GM12878 (cell line): ENCODE data around the gene ABI1. TPM values are rescaled to one million over a fixed set of nuclear protein-coding genes. Genes with fewer than 3 reads are reported as not detected.

ENCODE experiments used
- ATAC-seq: fragments of 200-7000 bp; cut with Tn5 transposase; 3 replicates; pipeline ENCODE4 v1.9.1; 2020; ENCODE audit warnings: mild to moderate bottlenecking, moderate library complexity
- BruUV-seq: library from RNA; stranded (reverse); fragments of 400-500 nt; replicated peaks from 2 replicates; lab custom pipeline; 2021; lab: Mats Ljungman, UMichigan
- CTCF ChIA-PET: fragments of 300-600 bp; sonication (Branson Sonifier 250); formaldehyde crosslinking; extraction: SDS; loops from one replicate; lab custom pipeline; 2021; ENCODE audit warnings: inconsistent platforms; lab: Yijun Ruan, JAX
- POLR2A ChIA-PET: fragments of 350-600 bp; formaldehyde crosslinking; extraction: SDS; loops from one replicate; lab custom pipeline; 2021; ENCODE audit warnings: inconsistent platforms; lab: Charles Lee
- RAD21 ChIA-PET: fragments of 300-600 bp; sonication (Branson Sonifier 250); formaldehyde crosslinking; loops from one replicate; lab custom pipeline; 2023; ENCODE audit warnings: antibody characterized with exemption; ENCODE audit not compliant: unreplicated experiment; lab: Charles Lee
- SMC1A ChIA-PET: fragments of 300-600 bp; sonication (Branson Sonifier 250); formaldehyde crosslinking; loops from one replicate; lab custom pipeline; 2023; ENCODE audit not compliant: unreplicated experiment, uncharacterized antibody; lab: Charles Lee
- DNase-seq: peaks from one replicate; pipeline ENCODE4 v3.0.0-alpha.2; 2011; ENCODE audit warnings: low read depth, low spot score
- FAIRE-seq: peaks from 3 replicates; lab custom pipeline; 2011; peaks lifted over from hg19 to GRCh38; lab: Jason Lieb, UNC
- H2AFZ ChIP-seq: 2 replicates; pipeline ENCODE4 v1.6.0; 2011; ENCODE audit warnings: low read depth, low read length, control low read depth; ENCODE audit not compliant: control insufficient read depth
- H3K27ac ChIP-seq: 2 replicates; pipeline ENCODE4 v1.5.1; 2011; ENCODE audit warnings: control low read depth; ENCODE audit not compliant: control insufficient read depth, insufficient read depth
- H3K27me3 ChIP-seq, 2 experiments: replicated peaks in 1 of 2; 2 replicates each; pipeline versions ENCODE4 v1.6.0 to v1.6.1; 2011; ENCODE audit warnings: low read length in 1 of 2; ENCODE audit not compliant: control insufficient read depth in 2 of 2, insufficient read depth in 2 of 2
- H3K36me3 ChIP-seq, 2 experiments: 2 replicates each; pipeline ENCODE4 v1.5.1; 2011; ENCODE audit warnings: low read length in 1 of 2; ENCODE audit not compliant: control insufficient read depth in 2 of 2, insufficient read depth in 2 of 2
- H3K4me1 ChIP-seq: 2 replicates; pipeline ENCODE4 v1.6.1; 2011; ENCODE audit warnings: mild to moderate bottlenecking, low read length, moderate library complexity, mixed read lengths; ENCODE audit not compliant: control insufficient read depth, insufficient read depth
- H3K4me2 ChIP-seq: 2 replicates; pipeline ENCODE4 v1.6.0; 2011; ENCODE audit warnings: control low read depth; ENCODE audit not compliant: control insufficient read depth, insufficient read depth
- H3K4me3 ChIP-seq: fragments of 200-600 bp; sonication (generic); 2 replicates; pipeline ENCODE4 v1.5.1; 2016
- H3K79me2 ChIP-seq: 2 replicates; pipeline ENCODE4 v1.6.0; 2011; ENCODE audit warnings: low read length; ENCODE audit not compliant: control insufficient read depth, insufficient read depth
- H3K9ac ChIP-seq: 2 replicates; pipeline ENCODE4 v1.8.0; 2011; ENCODE audit warnings: low read length, control low read depth, mixed read lengths; ENCODE audit not compliant: control insufficient read depth, insufficient read depth
- H3K9me3 ChIP-seq: replicated peaks from 3 replicates; pipeline ENCODE4 v1.5.1; 2011; ENCODE audit warnings: mild to moderate bottlenecking, low read length; ENCODE audit not compliant: control insufficient read depth, insufficient read depth
- H4K20me1 ChIP-seq: 2 replicates; pipeline ENCODE4 v1.6.0; 2011; ENCODE audit not compliant: control insufficient read depth, insufficient read depth
- HDAC6 ChIP-seq: fragments of 200-600 bp; sonication (generic); IDR thresholded peaks from one replicate; pipeline ENCODE4 v1.8.0; 2017; ENCODE audit warnings: antibody characterized with exemption; ENCODE audit not compliant: unreplicated experiment
- LARP7 ChIP-seq: fragments of 450-650 bp; IDR thresholded peaks from 2 replicates; pipeline ENCODE4 v1.6.1; 2017; ENCODE audit warnings: mild to moderate bottlenecking
- NFYA ChIP-seq: IDR thresholded peaks from 2 replicates; pipeline ENCODE4 v1.6.1; 2011; ENCODE audit warnings: low read depth, mild to moderate bottlenecking, low read length, improper control_type of control experiment, borderline replicate concordance
- ZNF207 ChIP-seq: fragments of 450-650 bp; IDR thresholded peaks from 2 replicates; pipeline ENCODE4 v1.6.1; 2014; ENCODE audit warnings: antibody characterized with exemption, mild to moderate bottlenecking, borderline replicate concordance
- ZNF384 ChIP-seq: IDR thresholded peaks from 2 replicates; pipeline ENCODE4 v1.6.1; 2012; ENCODE audit warnings: low read depth, mild to moderate bottlenecking, low read length, improper control_type of control experiment, borderline replicate concordance
- WGBS: methylation state at CpG from one replicate; pipeline ENCODE4 v1.1.6; 2016; ENCODE audit warnings: low lambda C conversion rate; ENCODE audit not compliant: insufficient replicate concordance, insufficient coverage; ENCODE audit errors: missing lambda C conversion rate; 5-methylcytosine and 5-hydroxymethylcytosine counted together
- in situ Hi-C: fragments of 300-500 bp; cut with MboI; formaldehyde crosslinking; loops from 9 replicates; pipeline ENCODE4 v1.14.3; 2018; ENCODE audit warnings: mixed read lengths
- intact Hi-C: fragments of 100-400 bp; cut with micrococcal nuclease; formaldehyde crosslinking; loops from one replicate; pipeline ENCODE4 v1.14.2; 2022; ENCODE audit not compliant: unreplicated experiment
- polyA plus RNA-seq, 11 experiments: library from polyadenylated mRNA; depleted of rRNA in 4 of 11; unstranded in 6 of 11; stranded (reverse) in 5 of 11; fragments of >200 nt; fragmentation: Nextera tagmentation in 4 of 11; fragmentation: Illumina TruSeq in 1 of 11; extraction: Ambion mirVana in 4 of 11; extraction: Trizol in 1 of 11; gene quantifications; 1 replicate in 1 of 11; 2 replicates in 10 of 11; pipeline versions ENCODE4 v1.2.1 to v1.2.3, GENCODE V29; 2011 to 2016; ENCODE audit warnings: inconsistent platforms in 2 of 11, missing spikeins in 2 of 11, low read depth in 1 of 11
- total RNA-seq, 4 experiments: library from RNA; depleted of rRNA in 3 of 4; stranded (reverse); fragments of >200 nt in 3 of 4; fragmentation: Illumina TruSeq in 1 of 4; extraction: Trizol in 1 of 4; gene quantifications; 2 replicates each; pipeline versions ENCODE4 v1.2.1 to v1.2.3, GENCODE V29; 2013 to 2021

The ABI1 gene
- total and polyA plus RNA-seq, 10 of the 15 experiments (the other 5 are each of a cell fraction or from before 2014, with no cell fraction given) = 31.2 to 73.2 (median 50.7) TPM

- CTCF ChIA-PET = interaction anchor here (0.6 kb wide), 1 partner anchor 74 kb away, joined by 3 read pairs; no protein-coding TSS in a partner anchor
- no peak overlapping the region for H3K9ac ChIP-seq
- H3K4me1 ChIP-seq = peaks cover 43% of the 10 kb centered on the region
- POLR2A ChIA-PET = no interaction called here
- in situ Hi-C loops = no loop called here
- peaks cover 6% of the 10 kb centered on the region; the same call in 2 of the 3 replicates for H3K9me3 ChIP-seq
- SMC1A ChIA-PET = interaction anchor here (1.0 to 2.5 kb wide), 8 partner anchors 9 to 76 kb away, joined by 3 to 8 read pairs (median 4); no protein-coding TSS in a partner anchor
- peak overlapping the region; percentile 53 for H3K4me2 ChIP-seq
- no peaks in the 10 kb centered on the region for H4K20me1 ChIP-seq
- H3K79me2 ChIP-seq = peaks cover 95% of the 10 kb centered on the region
- no TSS peak for BruUV-seq
- TF ChIP-seq HDAC6 = no peak
- TF ChIP-seq ZNF207 = no peak
- TF ChIP-seq, all 136 proteins: peak for 0
- H3K36me3 ChIP-seq = no peaks in the 10 kb centered on the region; a peak in 1 of 4 replicates
- H3K4me3 ChIP-seq = no peak overlapping the region
- WGBS = 98% methylated on average over 3 of the region's 3 CpGs
- no peak for DNase-seq
- no peak for FAIRE-seq
- RAD21 ChIA-PET = interaction anchor here (1.2 to 1.4 kb wide), 2 partner anchors 10 to 22 kb away, joined by 3 to 4 read pairs; no protein-coding TSS in a partner anchor
- H3K27ac ChIP-seq = peak overlapping the region; percentile 53
- intact Hi-C loops = no loop called here
- no peak overlapping the region for H2AFZ ChIP-seq
- no peaks in the 10 kb centered on the region for H3K27me3 ChIP-seq
- no peak for ATAC-seq
Observed at GRCh38 chr10:26802527-26802926, 58.2 kb downstream of the ABI1 start.

GRCh38 chr10:26801831-26802230, 58.9 kb downstream of the ABI1 start:
- H3K36me3 ChIP-seq = no peaks in the 10 kb centered on the region; a peak in 2 of 4 replicates
- no TSS peak for BruUV-seq
- H3K4me2 ChIP-seq = peak overlapping the region; percentile 53
- 33% methylated on average over 3 of the region's 3 CpGs for WGBS
- no peak for DNase-seq
- H3K9me3 ChIP-seq = peaks cover 13% of the 10 kb centered on the region; the same call in 2 of the 3 replicates
- H3K79me2 ChIP-seq = peaks cover 95% of the 10 kb centered on the region
- no peaks in the 10 kb centered on the region for H3K27me3 ChIP-seq
- ChIA-PET RAD21 (interaction anchor here (0.7 to 1.4 kb wide), 3 partner anchors 9 to 21 kb away, joined by 3 to 4 read pairs (median 3); no protein-coding TSS in a partner anchor), POLR2A (interaction anchor here (1.3 kb wide), 1 partner anchor 11 kb away, joined by 4 read pairs; no protein-coding TSS in a partner anchor), CTCF (interaction anchor here (0.7 to 1.3 kb wide), 4 partner anchors 9 to 54 kb away, joined by 3 to 4 read pairs (median 4); no protein-coding TSS in a partner anchor), SMC1A (interaction anchor here (0.8 to 2.5 kb wide), 8 partner anchors 8 to 75 kb away, joined by 3 to 8 read pairs (median 4); no protein-coding TSS in a partner anchor)
- no peaks in the 10 kb centered on the region for H4K20me1 ChIP-seq
- H2AFZ ChIP-seq = no peak overlapping the region
- H3K9ac ChIP-seq = no peak overlapping the region; the same call in 1 of the 2 replicates
- in situ Hi-C loops = no loop called here
- intact Hi-C loops = no loop called here
- no peak for TF ChIP-seq ZNF384
- no peak for TF ChIP-seq NFYA
- no peak for TF ChIP-seq LARP7
- peak; percentile 43 for ATAC-seq
- peak overlapping the region; percentile 25; the same call in 1 of the 2 replicates for H3K4me3 ChIP-seq
- peak overlapping the region; percentile 53 for H3K27ac ChIP-seq
- FAIRE-seq = no peak
- peaks cover 43% of the 10 kb centered on the region for H3K4me1 ChIP-seq
